Ishikawa (cell line): ENCODE results near the gene MEGF11.

ENCODE experiments used
- EP300 ChIP-seq: IDR thresholded peaks from 2 replicates; pipeline ENCODE4 v1.6.1; 2012; ENCODE audit warnings: borderline replicate concordance
- RAD21 ChIP-seq: IDR thresholded peaks from 2 replicates; pipeline ENCODE4 v1.6.1; 2012; ENCODE audit warnings: low read depth
- TAF1 ChIP-seq: IDR thresholded peaks from 2 replicates; pipeline ENCODE4 v1.6.1; 2012; ENCODE audit warnings: low read depth, mild to moderate bottlenecking
- TCF12 ChIP-seq: IDR thresholded peaks from 2 replicates; pipeline ENCODE4 v1.6.1; 2012; ENCODE audit warnings: low read depth
- YY1 ChIP-seq: IDR thresholded peaks from 2 replicates; pipeline ENCODE4 v1.6.1; 2012; ENCODE audit warnings: low read depth

- TF ChIP-seq RAD21 (peak; percentile 45), EP300 (no peak), TAF1 (no peak), TCF12 (no peak), YY1 (no peak)
Observed at GRCh38 chr15:66151809-66152208, 101.7 kb downstream of the MEGF11 start.
